Panc1 (cell line): ENCODE measurements around the gene CFAP126. TPM values are rescaled to one million over a fixed set of nuclear protein-coding genes. Genes with fewer than 3 reads are reported as not detected.
A peak's percentile ranks its signal among the peaks of the same experiment; 100 is the strongest.

Experiments used
- ATAC-seq: fragments of 200-7000 bp; cut with Tn5 transposase; 2 replicates; pipeline ENCODE4 v1.9.1; 2020; ENCODE audit warnings: mild to moderate bottlenecking, moderate library complexity
- BruUV-seq: library from RNA; stranded (reverse); fragments of 400-500 nt; replicated peaks from 2 replicates; lab custom pipeline; 2021; lab: Mats Ljungman, UMichigan
- CTCF ChIA-PET: fragments of 300-600 bp; sonication (Branson Sonifier 250); formaldehyde crosslinking; loops from one replicate; lab custom pipeline; 2022; ENCODE audit warnings: antibody characterized with exemption; lab: Charles Lee
- POLR2A ChIA-PET: fragments of 300-600 bp; sonication (Branson Sonifier 250); formaldehyde crosslinking; loops from one replicate; lab custom pipeline; 2022; ENCODE audit warnings: antibody characterized with exemption; lab: Charles Lee
- DNase-seq: peaks from one replicate; pipeline ENCODE4 v3.0.0-alpha.2; 2010; ENCODE audit warnings: low read depth, low spot score
- H3K27ac ChIP-seq: 2 replicates; pipeline ENCODE4 v1.5.1; 2011; ENCODE audit warnings: mild to moderate bottlenecking, low read length, inconsistent platforms
- H3K27me3 ChIP-seq: fragments of 200-500 bp; sonication (Bioruptor generic); 2 replicates; pipeline ENCODE4 v1.6.0; 2014; ENCODE audit warnings: low read length, inconsistent platforms; ENCODE audit not compliant: control insufficient read depth, insufficient read depth
- H3K36me3 ChIP-seq: fragments of 200-500 bp; sonication (Bioruptor generic); 2 replicates; pipeline ENCODE4 v1.5.1; 2014; ENCODE audit warnings: inconsistent platforms, mild to moderate bottlenecking, low read length, moderate library complexity; ENCODE audit not compliant: control insufficient read depth, insufficient read depth
- H3K4me1 ChIP-seq: 2 replicates; pipeline ENCODE4 v1.5.1; 2011; ENCODE audit warnings: inconsistent platforms, mild to moderate bottlenecking, low read length, moderate library complexity; ENCODE audit not compliant: control insufficient read depth, insufficient read depth
- H3K4me3 ChIP-seq, 2 experiments: 2 replicates each; pipeline ENCODE4 v1.5.1; 2011 to 2012; ENCODE audit warnings: low read depth in 2 of 2, low read length in 2 of 2, mild to moderate bottlenecking in 2 of 2, inconsistent platforms in 1 of 2, moderate library complexity in 1 of 2
- H3K9me3 ChIP-seq: fragments of 200-500 bp; sonication (Bioruptor generic); 2 replicates; pipeline ENCODE4 v1.5.1; 2014; ENCODE audit warnings: low read depth, mild to moderate bottlenecking, inconsistent platforms, low read length, moderate library complexity; ENCODE audit not compliant: control insufficient read depth, insufficient read depth
- POLR2AphosphoS5 ChIP-seq: IDR thresholded peaks from 2 replicates; pipeline ENCODE4 v1.6.1; 2012; ENCODE audit warnings: mild to moderate bottlenecking, low read depth, low read length, moderate library complexity
- SIN3A ChIP-seq: IDR thresholded peaks from 2 replicates; pipeline ENCODE4 v1.6.1; 2012; ENCODE audit warnings: low read depth, mild to moderate bottlenecking, low read length, moderate library complexity, borderline replicate concordance; ENCODE audit not compliant: insufficient read depth
- TCF7L2 ChIP-seq: IDR thresholded peaks from 2 replicates; pipeline ENCODE4 v1.6.1; 2011; ENCODE audit warnings: mild to moderate bottlenecking, low read depth, low read length, inconsistent platforms
- in situ Hi-C: cut with HindIII; loops from 2 replicates; pipeline ENCODE4 v1.10.0; 2016; ENCODE audit warnings: low sequenced_read_pairs, low pct_unique_long_range_greater_than_20kb
- intact Hi-C: fragments of 100-400 bp; cut with micrococcal nuclease; formaldehyde crosslinking; loops from one replicate; pipeline ENCODE4 v1.10.0; 2022; ENCODE audit not compliant: unreplicated experiment
- total RNA-seq: library from RNA; stranded (reverse); gene quantifications from one replicate; pipeline ENCODE4 v1.2.1, GENCODE V29; 2021; ENCODE audit not compliant: unreplicated experiment
- TF ChIP-seq, protein P1 (sequence below): fragments of 450-650 bp; IDR thresholded peaks from 2 replicates; pipeline ENCODE4 v1.5.1; 2017; ENCODE audit warnings: mild to moderate bottlenecking
- TF ChIP-seq, protein P2 (sequence below), 2 experiments: IDR thresholded peaks; 2 replicates each; pipeline ENCODE4 v1.6.1; 2011 to 2012; ENCODE audit warnings: low read depth in 2 of 2, control low read depth in 1 of 2, low read length in 1 of 2, mild to moderate bottlenecking in 1 of 2, moderate library complexity in 1 of 2; ENCODE audit not compliant: insufficient read depth in 1 of 2

The CFAP126 gene
- total RNA-seq, 1 experiment from 2014 or later: not detected

DNA sequence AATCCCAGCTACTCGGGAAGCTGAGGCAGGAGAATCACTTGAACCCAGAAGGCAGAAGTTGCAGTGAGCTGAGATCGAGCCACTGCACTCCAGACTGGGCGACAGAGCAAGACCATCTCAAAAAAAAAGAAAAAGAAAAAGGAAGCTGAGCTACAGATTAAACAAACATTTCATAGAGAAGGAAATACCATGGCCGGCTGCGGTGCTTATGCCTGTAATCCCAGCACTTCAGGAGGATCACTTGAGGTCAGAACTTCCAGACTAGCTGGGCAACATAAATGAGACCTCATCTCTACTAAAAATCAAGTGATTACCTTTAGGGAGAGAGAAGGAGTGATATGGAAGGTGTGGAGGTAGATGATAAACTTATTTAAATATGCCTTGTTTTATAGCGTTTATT lies 14.0 kb upstream of the CFAP126 start:
- POLR2A ChIA-PET: interaction anchor here (0.6 to 0.7 kb wide), 2 partner anchors 12 to 359 kb away, joined by 3 to 6 read pairs; no protein-coding TSS in a partner anchor
- DNase-seq: no peak

DNA sequence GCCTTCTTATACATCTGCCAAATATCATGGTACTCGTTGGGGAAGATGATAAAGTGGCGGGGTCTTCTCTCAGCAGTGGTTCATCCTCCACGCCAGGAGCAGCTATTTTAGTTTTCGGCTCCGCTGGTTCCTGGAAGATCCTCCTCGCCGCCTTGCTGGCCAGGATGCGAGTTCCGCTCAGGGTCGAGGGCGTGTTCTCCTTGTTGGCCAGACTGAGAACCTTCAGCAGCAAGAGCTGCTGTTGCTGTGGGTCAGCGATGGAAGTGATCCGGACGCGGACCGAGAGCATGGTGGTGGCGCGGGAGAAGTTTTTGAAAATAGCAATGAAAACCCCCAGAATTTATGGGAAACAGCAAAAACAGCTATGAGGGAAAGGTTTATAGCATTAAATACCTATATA lies 11.4 kb upstream of the CFAP126 start:
- peak overlapping the region; percentile 20; the same call in 1 of the 2 replicates for H3K27ac ChIP-seq
- no peaks in the 10 kb centered on the region for H3K36me3 ChIP-seq
- no peaks in the 10 kb centered on the region for H3K9me3 ChIP-seq
- no TSS peak for BruUV-seq
- H3K4me1 ChIP-seq: peaks cover 15% of the 10 kb centered on the region
- no peak for DNase-seq
- ChIA-PET CTCF (no interaction called here), POLR2A (no interaction called here)
- no peak for ATAC-seq
- intact Hi-C loops (no loop called here), in situ Hi-C loops (loop anchor here (25.0 kb wide), 1 partner anchor 167 kb away; the partner anchor contains the start of genes APOA2, FCER1G and NDUFS2)
- TF ChIP-seq POLR2AphosphoS5 (no peak), TCF7L2 (no peak), SIN3A (no peak)
- TF ChIP-seq, protein P1, sequence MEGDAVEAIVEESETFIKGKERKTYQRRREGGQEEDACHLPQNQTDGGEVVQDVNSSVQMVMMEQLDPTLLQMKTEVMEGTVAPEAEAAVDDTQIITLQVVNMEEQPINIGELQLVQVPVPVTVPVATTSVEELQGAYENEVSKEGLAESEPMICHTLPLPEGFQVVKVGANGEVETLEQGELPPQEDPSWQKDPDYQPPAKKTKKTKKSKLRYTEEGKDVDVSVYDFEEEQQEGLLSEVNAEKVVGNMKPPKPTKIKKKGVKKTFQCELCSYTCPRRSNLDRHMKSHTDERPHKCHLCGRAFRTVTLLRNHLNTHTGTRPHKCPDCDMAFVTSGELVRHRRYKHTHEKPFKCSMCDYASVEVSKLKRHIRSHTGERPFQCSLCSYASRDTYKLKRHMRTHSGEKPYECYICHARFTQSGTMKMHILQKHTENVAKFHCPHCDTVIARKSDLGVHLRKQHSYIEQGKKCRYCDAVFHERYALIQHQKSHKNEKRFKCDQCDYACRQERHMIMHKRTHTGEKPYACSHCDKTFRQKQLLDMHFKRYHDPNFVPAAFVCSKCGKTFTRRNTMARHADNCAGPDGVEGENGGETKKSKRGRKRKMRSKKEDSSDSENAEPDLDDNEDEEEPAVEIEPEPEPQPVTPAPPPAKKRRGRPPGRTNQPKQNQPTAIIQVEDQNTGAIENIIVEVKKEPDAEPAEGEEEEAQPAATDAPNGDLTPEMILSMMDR: no peak
- TF ChIP-seq, protein P2, sequence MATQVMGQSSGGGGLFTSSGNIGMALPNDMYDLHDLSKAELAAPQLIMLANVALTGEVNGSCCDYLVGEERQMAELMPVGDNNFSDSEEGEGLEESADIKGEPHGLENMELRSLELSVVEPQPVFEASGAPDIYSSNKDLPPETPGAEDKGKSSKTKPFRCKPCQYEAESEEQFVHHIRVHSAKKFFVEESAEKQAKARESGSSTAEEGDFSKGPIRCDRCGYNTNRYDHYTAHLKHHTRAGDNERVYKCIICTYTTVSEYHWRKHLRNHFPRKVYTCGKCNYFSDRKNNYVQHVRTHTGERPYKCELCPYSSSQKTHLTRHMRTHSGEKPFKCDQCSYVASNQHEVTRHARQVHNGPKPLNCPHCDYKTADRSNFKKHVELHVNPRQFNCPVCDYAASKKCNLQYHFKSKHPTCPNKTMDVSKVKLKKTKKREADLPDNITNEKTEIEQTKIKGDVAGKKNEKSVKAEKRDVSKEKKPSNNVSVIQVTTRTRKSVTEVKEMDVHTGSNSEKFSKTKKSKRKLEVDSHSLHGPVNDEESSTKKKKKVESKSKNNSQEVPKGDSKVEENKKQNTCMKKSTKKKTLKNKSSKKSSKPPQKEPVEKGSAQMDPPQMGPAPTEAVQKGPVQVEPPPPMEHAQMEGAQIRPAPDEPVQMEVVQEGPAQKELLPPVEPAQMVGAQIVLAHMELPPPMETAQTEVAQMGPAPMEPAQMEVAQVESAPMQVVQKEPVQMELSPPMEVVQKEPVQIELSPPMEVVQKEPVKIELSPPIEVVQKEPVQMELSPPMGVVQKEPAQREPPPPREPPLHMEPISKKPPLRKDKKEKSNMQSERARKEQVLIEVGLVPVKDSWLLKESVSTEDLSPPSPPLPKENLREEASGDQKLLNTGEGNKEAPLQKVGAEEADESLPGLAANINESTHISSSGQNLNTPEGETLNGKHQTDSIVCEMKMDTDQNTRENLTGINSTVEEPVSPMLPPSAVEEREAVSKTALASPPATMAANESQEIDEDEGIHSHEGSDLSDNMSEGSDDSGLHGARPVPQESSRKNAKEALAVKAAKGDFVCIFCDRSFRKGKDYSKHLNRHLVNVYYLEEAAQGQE (IDR thresholded peaks at IDR 0.05; ENCODE audit: insufficient read depth in 1 of 2, low read depth in 2 of 2, low read length in 1 of 2): no peak
- H3K4me3 ChIP-seq: no peak overlapping the region
- H3K27me3 ChIP-seq: no peaks in the 10 kb centered on the region

More for the DNA sequence above, 14.0 kb upstream of the CFAP126 start:
- no TSS peak for BruUV-seq
- intact Hi-C loops (no loop called here), in situ Hi-C loops (loop anchor here (25.0 kb wide), 1 partner anchor 169 kb away; the partner anchor contains the start of genes APOA2, FCER1G and NDUFS2)
- no peaks in the 10 kb centered on the region for H3K9me3 ChIP-seq
- CTCF ChIA-PET: interaction anchor here (0.8 to 2.1 kb wide), 7 partner anchors 30 to 191 kb away, joined by 3 to 13 read pairs (median 3); partner anchors contain the start of gene TOMM40L
- TF ChIP-seq, protein P1: no peak
- no peak for ATAC-seq
- H3K4me1 ChIP-seq: peaks cover 20% of the 10 kb centered on the region
- no peak overlapping the region for H3K4me3 ChIP-seq
- no peaks in the 10 kb centered on the region for H3K27me3 ChIP-seq
- H3K36me3 ChIP-seq: no peaks in the 10 kb centered on the region
- peak overlapping the region; percentile 69 for H3K27ac ChIP-seq
